ENCODE measurements around the gene NFE2L1. TPM values are rescaled to one million over a fixed set of nuclear protein-coding genes. Genes with fewer than 3 reads are reported as not detected.
A peak's percentile ranks its signal among the peaks of the same experiment; 100 is the strongest.
"Not testable (repeated sequence)": the region's sequence is repeated elsewhere in the genome, so short reads cannot be mapped to it uniquely, and the experiment has no call there.

The NFE2L1 gene
- total and polyA plus RNA-seq, 8 donors: 92.1 to 173 (median 115) TPM

GRCh38 chr17:48030531-48030930 lies 17.6 kb upstream of the NFE2L1 start:
- Histone ChIP-seq H3K36me3 (no peaks in the 10 kb centered on the region), H3K27ac (no peak overlapping the region), H3K27me3 (peaks cover 0 to 4% of the 10 kb centered on the region in 2 donors), H3K4me1 (peaks cover 13 to 15% of the 10 kb centered on the region in 2 donors), H3K9me3 (no peaks in the 10 kb centered on the region), H3K4me3 (no peak overlapping the region)
- no peak for ATAC-seq
- no peak for DNase-seq
- TF ChIP-seq CTCF (IDR thresholded peaks at IDR 0.05): no peak
- intact Hi-C loops (cut with DNase I): no loop called here

GRCh38 chr17:48031966-48032365 lies 16.2 kb upstream of the NFE2L1 start:
- intact Hi-C loops (cut with DNase I): no loop called here
- no peaks in the 10 kb centered on the region for H3K9me3 ChIP-seq
- no peak for ATAC-seq

GRCh38 chr17:48034734-48035133 lies 13.4 kb upstream of the NFE2L1 start:
- H3K27ac ChIP-seq: not testable (repeated sequence)
- peaks cover 0 to 42% of the 10 kb centered on the region in 2 donors for H3K27me3 ChIP-seq

More at GRCh38 chr17:48031966-48032365, 16.2 kb upstream of the NFE2L1 start:
- H3K4me1 ChIP-seq: peaks cover 4 to 6% of the 10 kb centered on the region in 2 donors
- TF ChIP-seq CTCF (IDR thresholded peaks at IDR 0.05): no peak
- DNase-seq: no peak
- H3K27me3 ChIP-seq: peaks cover 0 to 17% of the 10 kb centered on the region in 2 donors
- no peak overlapping the region for H3K4me3 ChIP-seq
- H3K36me3 ChIP-seq: no peaks in the 10 kb centered on the region
- no peak overlapping the region for H3K27ac ChIP-seq

GRCh38 chr17:48036693-48037035 lies 11.5 kb upstream of the NFE2L1 start:
- TF ChIP-seq CTCF (IDR thresholded peaks at IDR 0.05): no peak
- intact Hi-C loops (cut with DNase I): no loop called here
- no peaks in the 10 kb centered on the region for H3K9me3 ChIP-seq
- DNase-seq (no peak), ATAC-seq (no peak)
- H3K27ac ChIP-seq: no peak overlapping the region
- no peaks in the 10 kb centered on the region for H3K36me3 ChIP-seq
- peaks cover 0 to 54% of the 10 kb centered on the region in 2 donors for H3K27me3 ChIP-seq
- H3K4me3 ChIP-seq: peak overlapping the region; percentile 55 to 56
- H3K4me1 ChIP-seq: peaks cover 8% of the 10 kb centered on the region in 2 donors

More at GRCh38 chr17:48034734-48035133, 13.4 kb upstream of the NFE2L1 start:
- H3K4me1 ChIP-seq; ATAC-seq; DNase-seq; intact Hi-C loops (cut with DNase I); H3K36me3 ChIP-seq; H3K9me3 ChIP-seq; H3K4me3 ChIP-seq: not testable (repeated sequence)

- Histone ChIP-seq H3K9me3 (no peaks in the 10 kb centered on the region), H3K4me1 (peaks cover 8% of the 10 kb centered on the region in 2 donors), H3K36me3 (no peaks in the 10 kb centered on the region), H3K27me3 (peaks cover 0 to 54% of the 10 kb centered on the region in 2 donors), H3K4me3 (peak within 1 kb of the TSS; percentile 55 to 56), H3K27ac (peak within 1 kb of the TSS in 1 of 2 donors; percentile 30)
- ATAC-seq (peak; percentile 87), DNase-seq (peak; percentile 30 to 87 (median 50))
- TF ChIP-seq CTCF (IDR thresholded peaks at IDR 0.05): peak; percentile 29 to 49
- intact Hi-C loops (cut with DNase I): no loop called here
These were observed 10.9 kb upstream of the NFE2L1 start, which contains the start of gene COPZ2 for GRCh38 chr17:48037036-48037837. Gene COPZ2 (minus strand): TSS chr17:48037797. CDS start chr17:48037777, 20 bp downstream.

Measured in left lung (tissue), 10 donors.